HPDE6-E6E7 (cell line): ENCODE results near the gene MSI2.
"Not testable (repeated sequence)": the region's sequence is repeated elsewhere in the genome, so short reads cannot be mapped to it uniquely, and the experiment has no call there.

Source experiments
- DNase-seq: peaks from one replicate; pipeline ENCODE4 v3.0.0; 2011; ENCODE audit warnings: missing footprints; ENCODE audit errors: extremely low spot score

Gene MSI2

GRCh38 chr17:57255776-57256681 is at the start of gene MSI2:
TSS of gene MSI2 (plus strand) at chr17:57256523. CDS start at chr17:57256743, 220 bp downstream.
- DNase-seq = peak; percentile 78

- no peak for DNase-seq
These were observed 49.4 kb upstream of the MSI2 start for GRCh38 chr17:57206928-57207327.

GRCh38 chr17:57207396-57207795 is 48.9 kb upstream of the MSI2 start:
- no peak for DNase-seq

GRCh38 chr17:57210224-57210553 is 46.1 kb upstream of the MSI2 start:
- peak; percentile 45 for DNase-seq

- peak; percentile 27 for DNase-seq
These were observed 45.3 kb upstream of the MSI2 start for GRCh38 chr17:57210972-57211411.

GRCh38 chr17:57211543-57211942 is 44.8 kb upstream of the MSI2 start:
- peak; percentile 27 for DNase-seq

- DNase-seq = no peak
These were observed 43.0 kb upstream of the MSI2 start for GRCh38 chr17:57213180-57213825.

GRCh38 chr17:57215317-57215716 is 41.0 kb upstream of the MSI2 start:
- peak; percentile 44 for DNase-seq

GRCh38 chr17:57221366-57222350 is 34.7 kb upstream of the MSI2 start:
- no peak for DNase-seq

GRCh38 chr17:57222422-57222821 is 33.9 kb upstream of the MSI2 start:
- DNase-seq = not testable (repeated sequence)

- no peak for DNase-seq
These were observed 31.2 kb upstream of the MSI2 start for GRCh38 chr17:57225127-57225526.

GRCh38 chr17:57226793-57227192 is 29.5 kb upstream of the MSI2 start:
- no peak for DNase-seq

- DNase-seq = no peak
These were observed 27.4 kb upstream of the MSI2 start for GRCh38 chr17:57228911-57229310.

- DNase-seq = no peak
These were observed 22.1 kb upstream of the MSI2 start for GRCh38 chr17:57234061-57234738.

GRCh38 chr17:57234739-57235092 is 21.6 kb upstream of the MSI2 start:
- no peak for DNase-seq

- DNase-seq = no peak
These were observed 21.2 kb upstream of the MSI2 start for GRCh38 chr17:57235124-57235523.

- DNase-seq = no peak
These were observed 19.5 kb upstream of the MSI2 start for GRCh38 chr17:57236686-57237299.

- no peak for DNase-seq
These were observed 15.7 kb upstream of the MSI2 start for GRCh38 chr17:57240648-57241047.

- no peak for DNase-seq
These were observed 14.2 kb upstream of the MSI2 start for GRCh38 chr17:57242148-57242547.

- DNase-seq = peak; percentile 69
These were observed 13.1 kb upstream of the MSI2 start for GRCh38 chr17:57243171-57243622.

GRCh38 chr17:57245786-57246185 is 10.5 kb upstream of the MSI2 start:
- no peak for DNase-seq
